H1 (cell line): Measurements from ENCODE around the gene ITPKC. TPM values are rescaled to one million over a fixed set of nuclear protein-coding genes. Genes with fewer than 3 reads are reported as not detected.

ENCODE experiments used
- CTCF ChIA-PET: fragments of 300-600 bp; sonication (Branson Sonifier 250); formaldehyde crosslinking; loops from one replicate; lab custom pipeline; 2021; ENCODE audit not compliant: partially characterized antibody; lab: Charles Lee
- POLR2A ChIA-PET: fragments of 300-600 bp; sonication (Branson Sonifier 250); formaldehyde crosslinking; loops from one replicate; lab custom pipeline; 2021; ENCODE audit warnings: inconsistent platforms; ENCODE audit not compliant: partially characterized antibody; lab: Charles Lee
- DNase-seq, 2 experiments: peaks; one replicate each; pipeline versions ENCODE4 v3.0.0 to v3.0.0-alpha.2; 2010 to 2022; ENCODE audit warnings: low spot score in 2 of 2, low read depth in 1 of 2, mixed read lengths in 1 of 2
- FAIRE-seq: peaks from 2 replicates; lab custom pipeline; 2011; peaks lifted over from hg19 to GRCh38; lab: Jason Lieb, UNC
- H2AFZ ChIP-seq: 2 replicates; pipeline ENCODE4 v1.8.1; 2012; ENCODE audit warnings: low read length, inconsistent platforms
- H2AK5ac ChIP-seq: 2 replicates; pipeline ENCODE4 v1.6.1; 2013; ENCODE audit warnings: low read depth, low read length
- H2BK120ac ChIP-seq: replicated peaks from 2 replicates; pipeline ENCODE3; 2013; ENCODE audit warnings: low read depth, low read length, inconsistent platforms
- H2BK12ac ChIP-seq: 2 replicates; pipeline ENCODE4 v1.6.1; 2013; ENCODE audit warnings: low read depth, low read length
- H2BK15ac ChIP-seq: 2 replicates; pipeline ENCODE4 v1.6.1; 2013; ENCODE audit warnings: low read length
- H2BK20ac ChIP-seq: 2 replicates; pipeline ENCODE4 v1.6.1; 2013; ENCODE audit warnings: low read length
- H2BK5ac ChIP-seq: 2 replicates; pipeline ENCODE4 v1.6.1; 2013; ENCODE audit warnings: low read depth, low read length
- H3K14ac ChIP-seq: 2 replicates; pipeline ENCODE4 v1.6.1; 2013; ENCODE audit warnings: inconsistent platforms; ENCODE audit not compliant: insufficient read length
- H3K18ac ChIP-seq: 2 replicates; pipeline ENCODE4 v1.6.1; 2013; ENCODE audit warnings: low read length; ENCODE audit errors: extremely low read depth
- H3K23ac ChIP-seq: 2 replicates; pipeline ENCODE4 v1.6.1; 2013; ENCODE audit warnings: inconsistent platforms; ENCODE audit not compliant: insufficient read length
- H3K23me2 ChIP-seq: 2 replicates; pipeline ENCODE4 v1.6.1; 2013; ENCODE audit warnings: low read depth, low read length
- H3K27ac ChIP-seq: 2 replicates; pipeline ENCODE4 v1.6.1; 2011; ENCODE audit warnings: low read depth, low read length, inconsistent platforms
- H3K27me3 ChIP-seq, 4 experiments: replicated peaks in 1 of 4; 1 replicate in 1 of 4; 2 replicates in 3 of 4; pipeline versions ENCODE4 v1.6.1 to v1.8.1; 2011 to 2013; ENCODE audit warnings: low read length in 3 of 4, mild to moderate bottlenecking in 3 of 4, inconsistent platforms in 2 of 4, mixed read lengths in 2 of 4, moderate library complexity in 1 of 4; ENCODE audit not compliant: control insufficient read depth in 3 of 4, insufficient read depth in 3 of 4; ENCODE audit errors: extremely low read depth in 1 of 4
- H3K36me3 ChIP-seq, 4 experiments: 2 replicates each; pipeline versions ENCODE4 v1.6.1 to v1.8.1; 2011 to 2013; ENCODE audit warnings: mild to moderate bottlenecking in 4 of 4, low read length in 3 of 4, moderate library complexity in 2 of 4, control low read depth in 1 of 4, inconsistent platforms in 1 of 4; ENCODE audit not compliant: insufficient read depth in 4 of 4, control insufficient read depth in 2 of 4
- H3K4ac ChIP-seq: replicated peaks from 2 replicates; pipeline ENCODE3; 2013; ENCODE audit warnings: low read length, low read depth, mixed read lengths, inconsistent platforms; ENCODE audit not compliant: insufficient read length
- H3K4me1 ChIP-seq, 4 experiments: replicated peaks in 1 of 4; 1 replicate in 1 of 4; 2 replicates in 3 of 4; pipeline versions ENCODE4 v1.6.1 to v1.8.1; 2011 to 2013; ENCODE audit warnings: low read length in 3 of 4, inconsistent platforms in 2 of 4, mixed read lengths in 1 of 4; ENCODE audit not compliant: insufficient read depth in 4 of 4, control insufficient read depth in 3 of 4
- H3K4me2 ChIP-seq, 2 experiments: 2 replicates each; pipeline versions ENCODE4 v1.6.1 to v1.8.1; 2011 to 2013; ENCODE audit warnings: low read depth in 2 of 2, low read length in 2 of 2, control low read depth in 1 of 2, inconsistent platforms in 1 of 2, mild to moderate bottlenecking in 1 of 2; ENCODE audit not compliant: insufficient read depth in 1 of 2
- H3K4me3 ChIP-seq, 4 experiments: fragments of 200-600, 300-600 bp in 1 of 4; sonication (generic), shearing (Covaris generic), sonication (Bioruptor Twin) in 1 of 4; 2 replicates each; pipeline versions ENCODE4 v1.5.1 to v1.8.1; 2011 to 2016; ENCODE audit warnings: low read length in 4 of 4, low read depth in 3 of 4, control low read depth in 2 of 4, inconsistent platforms in 2 of 4, mild to moderate bottlenecking in 2 of 4, mixed read lengths in 1 of 4, moderate library complexity in 1 of 4; ENCODE audit not compliant: insufficient read depth in 2 of 4; ENCODE audit errors: extremely low read depth in 1 of 4
- H3K56ac ChIP-seq: replicated peaks from 2 replicates; pipeline ENCODE3; 2013; ENCODE audit warnings: low read depth, mild to moderate bottlenecking, mixed read lengths, low read length, inconsistent platforms; ENCODE audit not compliant: insufficient read length
- H3K79me1 ChIP-seq: 2 replicates; pipeline ENCODE4 v1.6.1; 2013; ENCODE audit warnings: low read depth, low read length, control low read depth
- H3K79me2 ChIP-seq, 2 experiments: 2 replicates each; pipeline versions ENCODE4 v1.6.1 to v1.8.1; 2012 to 2013; ENCODE audit warnings: low read length in 2 of 2, mild to moderate bottlenecking in 2 of 2, inconsistent platforms in 1 of 2; ENCODE audit not compliant: insufficient read depth in 2 of 2, control insufficient read depth in 1 of 2
- H3K9ac ChIP-seq, 4 experiments: replicated peaks in 1 of 4; 1 replicate in 1 of 4; 2 replicates in 3 of 4; pipeline versions ENCODE4 v1.6.1 to v1.8.1; 2011 to 2013; ENCODE audit warnings: low read depth in 3 of 4, low read length in 3 of 4, control low read depth in 2 of 4, mild to moderate bottlenecking in 2 of 4, moderate library complexity in 2 of 4, inconsistent platforms in 1 of 4; ENCODE audit errors: extremely low read depth in 1 of 4
- H3K9me3 ChIP-seq, 2 experiments: 2 replicates each; pipeline versions ENCODE4 v1.6.1 to v1.8.1; 2012 to 2013; ENCODE audit warnings: mild to moderate bottlenecking in 2 of 2, moderate library complexity in 2 of 2, control low read depth in 1 of 2, inconsistent platforms in 1 of 2, low read depth in 1 of 2, low read length in 1 of 2, mixed read lengths in 1 of 2; ENCODE audit not compliant: insufficient read depth in 2 of 2
- H4K20me1 ChIP-seq, 2 experiments: replicated peaks in 1 of 2; 2 replicates each; pipeline versions ENCODE3 to v1.8.1; 2011 to 2013; ENCODE audit warnings: inconsistent platforms in 2 of 2, low read length in 2 of 2, mild to moderate bottlenecking in 1 of 2; ENCODE audit not compliant: insufficient read depth in 2 of 2, control insufficient read depth in 1 of 2
- H4K5ac ChIP-seq: 2 replicates; pipeline ENCODE4 v1.6.1; 2013; ENCODE audit warnings: low read length, low read depth, mixed read lengths, inconsistent platforms; ENCODE audit not compliant: insufficient read length
- H4K8ac ChIP-seq: 2 replicates; pipeline ENCODE4 v1.8.0; 2013; ENCODE audit warnings: mild to moderate bottlenecking, moderate library complexity, low read length, inconsistent platforms; ENCODE audit not compliant: insufficient read depth; ENCODE audit errors: extremely low read depth
- H4K91ac ChIP-seq: replicated peaks from 2 replicates; pipeline ENCODE3; 2013; ENCODE audit warnings: low read length, mixed read lengths, inconsistent platforms; ENCODE audit not compliant: insufficient read length
- CHD1 ChIP-seq: IDR thresholded peaks from 2 replicates; pipeline ENCODE4 v1.6.1; 2012; ENCODE audit warnings: low read depth, low read length, improper control_type of control experiment
- CREB1 ChIP-seq: IDR thresholded peaks from 2 replicates; pipeline ENCODE4 v1.6.1; 2012; ENCODE audit warnings: inconsistent platforms
- CTBP2 ChIP-seq: IDR thresholded peaks from 2 replicates; pipeline ENCODE4 v1.7.0; 2011; ENCODE audit warnings: borderline replicate concordance, mild to moderate bottlenecking, moderate library complexity, mixed read lengths, low read length; ENCODE audit not compliant: insufficient read depth, insufficient read length
- JUND ChIP-seq: IDR thresholded peaks from 2 replicates; pipeline ENCODE4 v1.6.1; 2011; ENCODE audit warnings: mild to moderate bottlenecking, improper control_type of control experiment, low read length
- MAX ChIP-seq: IDR thresholded peaks from 2 replicates; pipeline ENCODE4 v1.6.1; 2012; ENCODE audit warnings: inconsistent platforms
- PHF8 ChIP-seq: fragments of 200-600 bp; sonication (generic); conservative IDR thresholded peaks from 2 replicates; pipeline ENCODE4 v1.7.1; 2012; ENCODE audit warnings: low read depth, mild to moderate bottlenecking, inconsistent platforms, low read length, moderate library complexity
- RFX5 ChIP-seq: IDR thresholded peaks from 2 replicates; pipeline ENCODE4 v1.6.1; 2011; ENCODE audit warnings: low read depth, low read length, improper control_type of control experiment, borderline replicate concordance
- RXRA ChIP-seq: IDR thresholded peaks from 2 replicates; pipeline ENCODE4 v1.6.1; 2011; ENCODE audit warnings: low read depth, mild to moderate bottlenecking, low read length, moderate library complexity; ENCODE audit not compliant: insufficient read depth
- SIRT6 ChIP-seq: IDR thresholded peaks from one replicate; pipeline ENCODE4 v1.7.1; 2012; ENCODE audit warnings: low read length, inconsistent platforms
- USF2 ChIP-seq: IDR thresholded peaks from 2 replicates; pipeline ENCODE4 v1.6.1; 2011; ENCODE audit warnings: low read length, improper control_type of control experiment
- WGBS, 2 experiments: shearing (Covaris generic) in 1 of 2; methylation state at CpG; one replicate each; pipeline versions ENCODE4 v1.1.6 to v1.1.7; 2013 to 2015; ENCODE audit warnings: low lambda C conversion rate in 2 of 2, mixed read lengths in 2 of 2, inconsistent platforms in 1 of 2, low coverage in 1 of 2, missing lambda C conversion rate in 1 of 2; ENCODE audit not compliant: insufficient replicate concordance in 2 of 2, insufficient coverage in 1 of 2, insufficient read length in 1 of 2; ENCODE audit errors: extremely low coverage in 1 of 2, missing lambda C conversion rate in 1 of 2; 5-methylcytosine and 5-hydroxymethylcytosine counted together
- polyA plus RNA-seq, 7 experiments: library from polyadenylated mRNA; depleted of rRNA in 3 of 7; stranded (reverse) in 5 of 7; unstranded in 2 of 7; fragments of >200 nt in 5 of 7; fragments of 200-250 nt in 2 of 7; gene quantifications; 1 replicate in 5 of 7; 2 replicates in 1 of 7; 4 replicates in 1 of 7; pipeline versions ENCODE4 v1.2.1 to v1.2.3, GENCODE V29; 2011 to 2013; ENCODE audit warnings: missing spikeins in 2 of 7, mixed read lengths in 2 of 7
- total RNA-seq: library from RNA; stranded (reverse); fragmentation: NEBNext Ultra II Directional; extraction: Animal tissue kit (Norgen Biotek cat#: 25700); gene quantifications from 2 replicates; pipeline ENCODE4 v1.2.1, GENCODE V29; 2021

The ITPKC gene
- total and polyA plus RNA-seq, 2 of the 8 experiments (the other 6 are each of a cell fraction or from before 2014, with no cell fraction given), result 5.2 to 8.9 TPM

GRCh38 chr19:40693896-40694295 lies 23.0 kb upstream of the ITPKC start:
- Histone ChIP-seq H2AFZ (no peak overlapping the region), H3K4me2 (no peak overlapping the region), H2BK15ac (no peak overlapping the region)
- TF ChIP-seq MAX (no peak), JUND (no peak), CTBP2 (no peak), RXRA (no peak), SIRT6 (no peak), CREB1 (no peak), PHF8 (no peak), USF2 (no peak), RFX5 (no peak), CHD1 (no peak)
- TF ChIP-seq, all 59 proteins: peak for 0
- Histone ChIP-seq H2BK5ac (no peak overlapping the region), H2BK12ac (no peak overlapping the region), H3K18ac (no peak overlapping the region), H3K23me2 (peaks cover 9% of the 10 kb centered on the region; the same call in 1 of the 2 replicates), H4K20me1 (peaks cover 0 to 7% of the 10 kb centered on the region in 2 experiments), H2BK20ac (no peak overlapping the region), H2BK120ac (no peak overlapping the region), H4K8ac (no peak overlapping the region), H3K79me2 (peaks cover 0 to 11% of the 10 kb centered on the region in 2 experiments; a peak in 3 of 4 replicates), H3K23ac (no peak overlapping the region), H3K4me3 (no peak overlapping the region), H3K36me3 (peaks cover 0 to 14% (median 8%) of the 10 kb centered on the region in 4 experiments; a peak in 5 of 8 replicates), H4K91ac (no peak overlapping the region), H3K27ac (no peak overlapping the region), H3K56ac (no peak overlapping the region), H4K5ac (no peak overlapping the region), H3K9ac (no peak overlapping the region), H3K27me3 (no peaks in the 10 kb centered on the region), H3K4me1 (peaks cover 0 to 23% (median 15%) of the 10 kb centered on the region in 4 experiments; a peak in 6 of 7 replicates), H3K79me1 (peaks cover 2% of the 10 kb centered on the region), H3K9me3 (no peaks in the 10 kb centered on the region), H3K4ac (no peak overlapping the region), H3K14ac (no peak overlapping the region), H2AK5ac (no peak overlapping the region)
- 80% methylated on average over 4 of the region's 4 CpGs; no CpG with 5 or more reads in 1 of the 2 experiments for WGBS, 2 experiments
- ChIA-PET POLR2A (interaction anchor here (1.3 kb wide), 1 partner anchor 9 kb away, joined by 5 read pairs; no protein-coding TSS in a partner anchor), CTCF (interaction anchor here (0.6 to 3.2 kb wide), 8 partner anchors 8 to 359 kb away, joined by 3 to 15 read pairs (median 4); no protein-coding TSS in a partner anchor)
- DNase-seq (no peak), FAIRE-seq (no peak)
